Measurements from ENCODE around the gene PLPP3.

PLPP3 gene

DNA sequence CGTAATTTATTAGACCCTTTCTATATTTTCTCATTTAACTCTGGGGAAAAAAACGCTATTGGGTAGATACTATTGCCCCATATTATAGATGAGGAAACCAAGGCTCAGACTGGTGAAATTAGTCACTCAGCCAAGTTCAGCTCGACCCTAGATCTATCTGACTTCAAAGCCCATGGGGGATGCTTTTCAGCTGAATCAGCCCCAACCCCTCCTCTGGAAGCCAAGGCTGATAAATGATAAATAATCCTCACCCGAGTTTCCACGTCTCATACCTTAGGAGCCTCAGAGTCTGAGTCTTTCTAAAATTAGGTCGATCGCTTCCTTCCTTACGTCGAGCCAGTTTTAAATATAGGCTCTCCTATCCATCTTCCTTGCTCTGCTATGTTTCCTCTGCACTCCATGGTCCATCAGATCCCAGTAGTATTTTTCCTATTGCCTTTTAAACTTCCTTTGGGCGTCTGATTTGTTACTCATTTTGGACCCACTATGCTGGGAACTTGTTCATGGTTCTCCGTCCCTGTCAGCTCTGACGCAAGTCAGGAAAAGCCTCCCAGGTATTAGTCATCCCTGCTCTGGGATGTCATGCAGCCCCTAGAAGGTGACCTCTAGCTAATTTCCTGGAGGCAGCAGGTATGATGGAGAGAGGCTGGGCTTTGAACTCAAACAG is 122.8 kb downstream of the PLPP3 start:
- no peak for DNase-seq

DNA sequence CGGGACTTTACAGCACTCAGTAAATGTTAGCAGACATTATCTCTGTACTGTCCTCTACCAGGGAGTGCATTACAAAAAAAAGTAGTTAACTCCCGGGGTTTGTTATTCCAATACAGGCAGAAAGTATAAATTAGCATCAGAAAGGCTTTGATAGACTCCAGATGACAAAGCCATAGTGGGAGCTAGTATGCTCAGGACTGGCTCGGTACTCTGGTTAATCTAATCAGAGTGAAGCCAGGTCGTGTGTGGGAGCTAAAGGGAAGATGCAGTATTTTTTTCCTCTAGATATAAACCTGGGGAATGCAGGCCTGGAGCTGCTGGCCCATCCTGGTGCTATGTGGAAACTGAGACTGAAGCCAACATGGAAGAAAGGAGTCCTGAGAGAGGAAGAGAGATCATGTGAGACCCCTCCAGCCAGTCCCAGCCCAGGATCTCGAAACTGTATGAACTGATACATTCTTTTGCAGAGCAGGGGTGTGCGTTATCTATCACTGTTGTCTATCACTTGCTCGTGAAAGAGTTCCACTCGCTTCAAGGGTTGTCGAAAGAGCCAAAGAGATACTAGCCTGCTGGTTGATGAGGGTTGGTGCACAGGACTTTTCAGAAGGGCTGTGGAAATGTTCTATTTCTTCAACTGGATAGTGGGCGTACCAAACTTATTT is 125.8 kb downstream of the PLPP3 start:
- DNase-seq, result no peak

GRCh38 chr1:56453016-56453415 is 126.3 kb downstream of the PLPP3 start:
- DNase-seq, result no peak

DNA sequence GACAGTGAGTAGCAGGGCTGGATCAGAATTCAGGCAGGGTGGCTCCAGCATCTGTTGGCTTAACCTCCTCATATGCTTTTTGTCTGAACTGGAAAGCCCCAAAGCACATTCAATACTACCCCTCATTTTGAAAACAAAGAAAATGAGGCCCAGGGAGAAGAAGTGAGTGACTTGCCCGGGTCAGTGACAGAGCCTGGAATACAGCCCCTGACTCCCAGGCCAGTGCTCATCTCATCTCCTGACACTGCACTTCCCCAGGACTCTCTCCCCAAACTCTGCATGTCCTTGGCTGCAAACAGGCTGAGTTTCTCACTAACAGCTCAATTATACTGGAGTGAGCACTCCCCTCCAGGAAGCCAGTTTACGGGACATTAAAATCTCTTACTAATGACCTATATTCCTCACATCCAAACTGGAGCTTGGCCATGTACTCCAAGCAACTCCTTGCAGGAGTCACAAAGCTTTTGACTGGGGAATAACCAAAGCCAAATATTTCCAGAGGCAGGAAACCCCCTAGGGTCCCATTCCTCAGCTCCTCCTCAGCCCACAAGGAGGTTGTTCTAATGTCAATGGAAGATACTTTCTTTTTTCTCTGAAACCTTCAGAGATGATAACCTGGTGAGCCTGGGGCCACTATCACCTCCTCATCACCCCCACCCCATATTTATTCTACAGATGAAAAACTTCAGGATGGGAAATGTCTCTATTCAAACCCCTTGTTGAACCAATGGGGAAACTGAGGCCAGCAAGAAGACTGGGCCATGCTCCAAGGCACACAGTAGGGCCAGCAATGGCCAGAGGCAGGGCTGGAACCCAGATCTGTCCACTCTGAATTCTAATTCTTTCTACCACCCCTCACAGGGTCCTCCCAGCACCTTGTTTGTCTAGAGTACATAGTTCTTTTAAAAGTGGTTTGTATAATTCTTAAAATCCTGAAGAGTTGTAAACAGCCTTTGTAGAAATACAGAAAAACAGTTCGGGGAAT is 127.0 kb downstream of the PLPP3 start:
- no peak for DNase-seq

GRCh38 chr1:56451491-56451890 is 127.9 kb downstream of the PLPP3 start:
- no peak for DNase-seq

DNA sequence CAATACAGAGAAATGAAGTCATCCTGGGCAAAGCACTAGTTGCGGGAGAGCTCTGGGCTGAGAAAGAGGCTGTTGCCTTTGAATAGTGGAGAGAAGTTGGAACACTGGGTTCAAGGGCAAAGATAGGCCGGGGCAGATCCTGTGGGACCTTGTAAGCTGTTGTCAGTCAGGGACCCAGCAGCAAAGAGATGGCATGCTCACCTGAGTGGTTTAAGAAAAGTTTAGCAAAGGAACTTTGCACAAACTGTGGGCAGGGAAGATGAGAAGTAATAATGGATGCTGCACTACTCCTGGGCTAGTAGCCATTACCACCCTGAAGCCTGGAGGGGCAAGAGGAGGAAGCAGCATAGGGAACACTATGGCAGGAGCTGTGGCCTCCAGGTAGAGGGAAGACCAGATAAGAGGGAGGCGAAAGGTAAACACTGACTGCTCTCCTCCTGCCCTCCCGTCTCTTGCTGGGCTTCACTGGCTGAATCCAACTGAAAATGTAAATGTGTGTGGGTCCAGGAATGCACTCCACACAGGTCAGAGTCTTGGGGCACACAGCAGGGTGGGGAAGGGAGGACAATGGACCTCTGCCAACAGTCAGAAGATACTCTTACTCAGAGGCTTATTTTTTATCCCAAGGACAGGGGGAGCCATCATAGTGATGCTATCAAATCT is 129.2 kb downstream of the PLPP3 start:
- no peak for DNase-seq

- no peak for DNase-seq
Observed at GRCh38 chr1:56448529-56449300, 130.6 kb downstream of the PLPP3 start.

GRCh38 chr1:56447823-56448222 is 131.5 kb downstream of the PLPP3 start:
- no peak for DNase-seq

DNA sequence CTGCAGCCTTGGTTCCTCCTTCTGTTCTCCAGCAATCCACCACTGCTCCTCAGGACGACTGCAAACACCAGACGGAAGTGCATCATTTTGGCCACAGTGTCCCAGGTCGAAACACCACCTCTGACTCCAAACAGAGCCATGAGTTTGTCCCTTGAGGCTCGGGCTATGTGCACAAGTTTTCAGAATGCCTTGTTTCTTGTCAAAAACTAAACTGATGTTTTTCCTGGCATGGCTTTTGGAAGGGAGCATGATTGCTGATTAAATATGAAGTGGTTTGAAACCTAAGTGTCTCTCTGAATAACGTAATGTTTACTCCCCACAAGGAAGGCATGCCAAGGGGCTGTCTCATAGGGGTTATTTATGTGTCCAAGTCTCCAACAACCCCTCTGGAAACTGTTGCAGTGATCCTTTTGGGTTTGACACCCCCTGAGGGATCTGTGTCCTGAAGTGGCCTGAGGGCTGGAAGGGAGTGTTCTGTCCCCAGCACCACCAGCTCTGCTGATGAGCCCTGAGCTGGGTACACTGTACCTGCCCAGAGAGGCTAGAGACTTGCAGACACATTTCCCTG is 132.7 kb downstream of the PLPP3 start:
- no peak for DNase-seq

DNA sequence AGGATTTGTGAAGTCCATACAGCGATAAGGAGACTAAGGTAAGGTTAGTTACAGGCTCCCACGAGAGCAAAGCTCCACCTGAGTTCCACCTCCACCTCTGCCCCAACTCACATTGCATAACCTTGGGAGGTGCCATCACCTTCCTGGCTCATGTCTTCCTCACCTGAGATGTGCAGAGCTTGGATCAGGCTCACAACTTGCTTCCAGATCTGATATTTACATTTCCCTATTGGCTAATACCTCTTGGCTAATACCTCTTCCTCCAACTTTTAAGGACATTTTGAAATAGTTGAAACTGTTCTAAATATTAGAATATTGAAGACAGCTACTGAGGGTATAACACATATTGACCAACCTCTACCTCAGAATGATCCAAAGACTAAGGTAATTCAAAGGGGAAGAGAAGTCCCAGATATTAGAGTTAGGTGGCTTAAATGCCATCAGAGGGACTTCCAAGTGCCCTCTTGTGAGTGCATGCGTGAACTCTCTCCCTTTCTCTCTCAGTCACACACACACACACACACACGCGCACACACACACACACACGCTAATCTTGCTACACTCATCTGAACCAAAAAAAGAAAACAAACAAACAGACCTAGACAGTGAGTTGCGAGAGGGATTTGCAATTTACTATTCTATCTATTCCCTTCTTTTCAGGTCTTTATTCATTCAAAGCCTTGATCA is 134.3 kb downstream of the PLPP3 start:
- no peak for DNase-seq

Data from stimulated activated CD4-positive, alpha-beta T cell treated with anti-CD3 and anti-CD28 coated beads, Interleukin-2, amount 100 ng/mL, for 24 hours (primary cell).